ENCODE measurements around the gene MACROD2.

GRCh38 chr20:15763366-15763765 lies 1768.0 kb downstream of the MACROD2 start:
- TF ChIP-seq, protein P1, sequence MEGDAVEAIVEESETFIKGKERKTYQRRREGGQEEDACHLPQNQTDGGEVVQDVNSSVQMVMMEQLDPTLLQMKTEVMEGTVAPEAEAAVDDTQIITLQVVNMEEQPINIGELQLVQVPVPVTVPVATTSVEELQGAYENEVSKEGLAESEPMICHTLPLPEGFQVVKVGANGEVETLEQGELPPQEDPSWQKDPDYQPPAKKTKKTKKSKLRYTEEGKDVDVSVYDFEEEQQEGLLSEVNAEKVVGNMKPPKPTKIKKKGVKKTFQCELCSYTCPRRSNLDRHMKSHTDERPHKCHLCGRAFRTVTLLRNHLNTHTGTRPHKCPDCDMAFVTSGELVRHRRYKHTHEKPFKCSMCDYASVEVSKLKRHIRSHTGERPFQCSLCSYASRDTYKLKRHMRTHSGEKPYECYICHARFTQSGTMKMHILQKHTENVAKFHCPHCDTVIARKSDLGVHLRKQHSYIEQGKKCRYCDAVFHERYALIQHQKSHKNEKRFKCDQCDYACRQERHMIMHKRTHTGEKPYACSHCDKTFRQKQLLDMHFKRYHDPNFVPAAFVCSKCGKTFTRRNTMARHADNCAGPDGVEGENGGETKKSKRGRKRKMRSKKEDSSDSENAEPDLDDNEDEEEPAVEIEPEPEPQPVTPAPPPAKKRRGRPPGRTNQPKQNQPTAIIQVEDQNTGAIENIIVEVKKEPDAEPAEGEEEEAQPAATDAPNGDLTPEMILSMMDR (IDR thresholded peaks at IDR 0.05), result no peak
- no peak for TF ChIP-seq PHF8 (IDR thresholded peaks at IDR 0.05; ENCODE audit: borderline replicate concordance, low read depth)
- TF ChIP-seq POLR2A (IDR thresholded peaks at IDR 0.05; ENCODE audit: low read length), result no peak
- no peak for TF ChIP-seq E2F6 (IDR thresholded peaks at IDR 0.05; ENCODE audit: borderline replicate concordance, low read depth)
- TF ChIP-seq JUNB (IDR thresholded peaks at IDR 0.05), result no peak
- no peak for TF ChIP-seq ZFP36 (IDR thresholded peaks at IDR 0.05; ENCODE audit: borderline replicate concordance, partially characterized antibody)
- TF ChIP-seq JUN (IDR thresholded peaks at IDR 0.05), result no peak
- TF ChIP-seq MAFK (IDR thresholded peaks at IDR 0.05; ENCODE audit: partially characterized antibody), result no peak
- no peak for TF ChIP-seq USF2 (IDR thresholded peaks at IDR 0.05)
- no peak for TF ChIP-seq EP300 (IDR thresholded peaks at IDR 0.05)
- TF ChIP-seq CBX8 (IDR thresholded peaks at IDR 0.05), result no peak

Data from A549 (cell line).